Immature natural killer cell (primary cell): ENCODE measurements around the gene TMEM108. TPM values are rescaled to one million over a fixed set of nuclear protein-coding genes. Genes with fewer than 3 reads are reported as not detected.

Source experiments
- DNase-seq, 3 donors: peaks; one replicate each; pipeline ENCODE4 v3.0.0; 2022; ENCODE audit warnings: mixed read lengths in 1 of 3
- H3K27ac Mint-ChIP-seq, 6 donors: one replicate each; pipeline ENCODE4 v1.8.0; 2020; ENCODE audit warnings: mixed read lengths in 6 of 6, mild to moderate bottlenecking in 5 of 6, inconsistent platforms in 4 of 6, moderate library complexity in 3 of 6
- H3K27me3 Mint-ChIP-seq, 3 donors: one replicate each; pipeline ENCODE4 v1.8.0; 2020 to 2021; ENCODE audit warnings: low read depth in 3 of 3, mild to moderate bottlenecking in 3 of 3, mixed read lengths in 3 of 3, moderate library complexity in 3 of 3, inconsistent platforms in 1 of 3
- H3K36me3 Mint-ChIP-seq, 3 donors: one replicate each; pipeline ENCODE4 v1.8.0; 2020; ENCODE audit warnings: mixed read lengths in 3 of 3, inconsistent platforms in 2 of 3, mild to moderate bottlenecking in 2 of 3
- H3K4me1 Mint-ChIP-seq, 2 donors: one replicate each; pipeline ENCODE4 v1.8.0; 2020; ENCODE audit warnings: inconsistent platforms in 2 of 2, mild to moderate bottlenecking in 2 of 2, mixed read lengths in 2 of 2, moderate library complexity in 1 of 2
- H3K4me3 Mint-ChIP-seq, 5 donors: one replicate each; pipeline ENCODE4 v1.8.0; 2020; ENCODE audit warnings: mild to moderate bottlenecking in 5 of 5, mixed read lengths in 5 of 5, inconsistent platforms in 3 of 5, moderate library complexity in 3 of 5
- H3K9me3 Mint-ChIP-seq, 6 donors: one replicate each; pipeline ENCODE4 v1.8.0; 2020; ENCODE audit warnings: mild to moderate bottlenecking in 6 of 6, mixed read lengths in 6 of 6, inconsistent platforms in 4 of 6, moderate library complexity in 3 of 6
- polyA plus RNA-seq, 3 donors: library from polyadenylated mRNA; unstranded; fragments of 300-500 nt; fragmentation: Illumina TruSeq; gene quantifications; one replicate each; pipeline ENCODE4 v1.2.3, GENCODE V29; 2021

Gene TMEM108
- polyA plus RNA-seq, 3 donors from 2014 or later: 0.16 TPM; not detected in 2

- H3K27me3 Mint-ChIP-seq: peaks cover 2 to 4% (median 4%) of the 10 kb centered on the region in 3 donors
- H3K9me3 Mint-ChIP-seq: peaks cover 0 to 5% (median 0%) of the 10 kb centered on the region in 6 donors
- no peak for DNase-seq
- no peaks in the 10 kb centered on the region for H3K36me3 Mint-ChIP-seq
- no peak overlapping the region for H3K27ac Mint-ChIP-seq
- no peak overlapping the region for H3K4me3 Mint-ChIP-seq
- no peaks in the 10 kb centered on the region for H3K4me1 Mint-ChIP-seq
Measured at GRCh38 chr3:133296981-133297380, 258.8 kb downstream of the TMEM108 start.

- DNase-seq: no peak
- Mint-ChIP-seq H3K27me3 (peaks cover 2 to 4% (median 4%) of the 10 kb centered on the region in 3 donors), H3K4me3 (no peak overlapping the region), H3K36me3 (no peaks in the 10 kb centered on the region), H3K9me3 (peaks cover 0 to 4% (median 0%) of the 10 kb centered on the region in 6 donors), H3K4me1 (no peaks in the 10 kb centered on the region), H3K27ac (no peak overlapping the region)
Measured at GRCh38 chr3:133300102-133300501, 261.9 kb downstream of the TMEM108 start.

- DNase-seq: no peak
- H3K27me3 Mint-ChIP-seq: peaks cover 0 to 4% (median 4%) of the 10 kb centered on the region in 3 donors
- H3K4me1 Mint-ChIP-seq: no peaks in the 10 kb centered on the region
- no peak overlapping the region for H3K4me3 Mint-ChIP-seq
- H3K9me3 Mint-ChIP-seq: peaks cover 0 to 4% (median 0%) of the 10 kb centered on the region in 6 donors
- H3K27ac Mint-ChIP-seq: no peak overlapping the region
- H3K36me3 Mint-ChIP-seq: no peaks in the 10 kb centered on the region
Measured at GRCh38 chr3:133301194-133301593, 263.0 kb downstream of the TMEM108 start.

- no peaks in the 10 kb centered on the region for H3K36me3 Mint-ChIP-seq
- no peak for DNase-seq
- no peaks in the 10 kb centered on the region for H3K4me1 Mint-ChIP-seq
- no peak overlapping the region for H3K4me3 Mint-ChIP-seq
- no peak overlapping the region for H3K27ac Mint-ChIP-seq
- H3K27me3 Mint-ChIP-seq: peaks cover 0 to 4% (median 4%) of the 10 kb centered on the region in 3 donors
- peaks cover 0 to 4% (median 0%) of the 10 kb centered on the region in 6 donors for H3K9me3 Mint-ChIP-seq
Measured at GRCh38 chr3:133301731-133302130, 263.5 kb downstream of the TMEM108 start.

DNA sequence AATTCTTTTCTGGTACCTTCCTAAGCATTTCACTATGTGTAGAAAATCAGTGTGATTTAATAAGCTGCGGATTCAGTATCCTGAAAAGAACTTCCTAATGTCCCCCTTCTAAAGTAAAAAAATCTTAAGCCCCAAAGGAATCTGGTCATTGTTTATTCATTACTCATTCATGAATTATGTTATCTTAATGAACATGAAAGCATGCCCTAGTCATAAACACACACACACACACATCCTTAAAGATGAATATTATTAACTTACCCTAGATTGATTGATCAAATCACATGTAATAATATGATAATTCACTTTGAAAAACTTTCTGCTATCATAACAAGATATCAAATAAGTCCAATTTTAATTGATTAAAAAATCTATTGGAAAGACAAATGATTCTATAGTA lies 265.2 kb downstream of the TMEM108 start:
- H3K9me3 Mint-ChIP-seq: peaks cover 0 to 4% (median 2%) of the 10 kb centered on the region in 6 donors
- H3K36me3 Mint-ChIP-seq: no peaks in the 10 kb centered on the region
- no peak overlapping the region for H3K4me3 Mint-ChIP-seq

DNA sequence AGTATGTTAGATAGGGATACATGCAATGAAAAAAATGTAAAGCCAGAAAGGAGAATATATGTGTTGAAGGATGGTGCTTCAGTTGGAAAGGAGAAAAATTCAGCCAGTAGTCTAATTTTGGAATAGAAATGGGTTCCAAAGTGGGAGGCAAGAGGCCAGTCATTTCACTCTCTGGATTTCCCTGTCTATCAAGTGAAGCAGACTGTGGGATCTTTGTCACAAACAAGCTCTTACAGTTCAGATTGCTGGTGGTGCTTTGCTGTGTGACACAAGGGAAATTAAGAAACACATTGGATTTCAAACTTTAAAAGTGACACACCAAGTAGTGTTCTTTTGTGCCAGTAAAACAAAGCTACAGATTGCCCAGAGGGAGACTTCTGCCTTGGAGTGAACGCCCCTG lies 279.7 kb downstream of the TMEM108 start:
- H3K9me3 Mint-ChIP-seq: peaks cover 10 to 28% (median 15%) of the 10 kb centered on the region in 6 donors
- H3K27ac Mint-ChIP-seq: no peak overlapping the region
- no peaks in the 10 kb centered on the region for H3K4me1 Mint-ChIP-seq
- peaks cover 0 to 1% (median 0%) of the 10 kb centered on the region in 3 donors for H3K27me3 Mint-ChIP-seq
- H3K36me3 Mint-ChIP-seq: no peaks in the 10 kb centered on the region
- DNase-seq: no peak
- H3K4me3 Mint-ChIP-seq: no peak overlapping the region

More for the DNA sequence above, 265.2 kb downstream of the TMEM108 start:
- peaks cover 0 to 4% (median 0%) of the 10 kb centered on the region in 3 donors for H3K27me3 Mint-ChIP-seq
- DNase-seq: no peak
- no peaks in the 10 kb centered on the region for H3K4me1 Mint-ChIP-seq
- no peak overlapping the region for H3K27ac Mint-ChIP-seq

DNA sequence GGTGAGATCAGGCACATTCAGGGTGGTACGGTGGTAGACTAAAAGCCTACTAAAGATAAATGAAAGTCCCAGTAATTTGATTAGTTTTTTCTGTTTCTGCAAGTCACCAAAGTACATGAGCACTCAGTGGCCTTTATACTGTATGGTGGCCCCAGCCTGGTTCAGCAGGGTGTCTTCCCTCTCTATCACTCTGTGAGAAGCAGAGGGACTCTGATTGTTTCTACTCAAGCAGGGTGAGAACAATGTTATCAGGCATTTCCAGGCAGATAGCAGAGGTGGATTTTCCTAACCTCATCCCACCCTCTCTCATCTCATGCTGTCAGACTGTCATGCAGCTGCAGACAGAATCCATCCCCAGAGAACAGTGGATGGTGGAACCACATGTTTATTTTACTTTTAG lies 290.2 kb downstream of the TMEM108 start:
- Mint-ChIP-seq H3K36me3 (no peaks in the 10 kb centered on the region), H3K9me3 (peaks cover 0 to 2% (median 0%) of the 10 kb centered on the region in 6 donors), H3K27ac (no peak overlapping the region), H3K4me3 (no peak overlapping the region), H3K4me1 (no peaks in the 10 kb centered on the region), H3K27me3 (peaks cover 2 to 6% (median 3%) of the 10 kb centered on the region in 3 donors)
- no peak for DNase-seq

- Mint-ChIP-seq H3K4me3 (no peak overlapping the region), H3K9me3 (peaks cover 0 to 2% (median 0%) of the 10 kb centered on the region in 6 donors), H3K4me1 (no peaks in the 10 kb centered on the region), H3K36me3 (no peaks in the 10 kb centered on the region), H3K27ac (no peak overlapping the region), H3K27me3 (peaks cover 0 to 6% (median 2%) of the 10 kb centered on the region in 3 donors)
- DNase-seq: no peak
Measured at GRCh38 chr3:133329626-133330025, 291.4 kb downstream of the TMEM108 start.

GRCh38 chr3:133330065-133330464 lies 291.9 kb downstream of the TMEM108 start:
- H3K4me1 Mint-ChIP-seq: no peaks in the 10 kb centered on the region
- peaks cover 0 to 2% (median 0%) of the 10 kb centered on the region in 6 donors for H3K9me3 Mint-ChIP-seq
- H3K27ac Mint-ChIP-seq: no peak overlapping the region
- H3K36me3 Mint-ChIP-seq: no peaks in the 10 kb centered on the region
- no peak overlapping the region for H3K4me3 Mint-ChIP-seq
- peaks cover 0 to 6% (median 0%) of the 10 kb centered on the region in 3 donors for H3K27me3 Mint-ChIP-seq
- DNase-seq: no peak

DNA sequence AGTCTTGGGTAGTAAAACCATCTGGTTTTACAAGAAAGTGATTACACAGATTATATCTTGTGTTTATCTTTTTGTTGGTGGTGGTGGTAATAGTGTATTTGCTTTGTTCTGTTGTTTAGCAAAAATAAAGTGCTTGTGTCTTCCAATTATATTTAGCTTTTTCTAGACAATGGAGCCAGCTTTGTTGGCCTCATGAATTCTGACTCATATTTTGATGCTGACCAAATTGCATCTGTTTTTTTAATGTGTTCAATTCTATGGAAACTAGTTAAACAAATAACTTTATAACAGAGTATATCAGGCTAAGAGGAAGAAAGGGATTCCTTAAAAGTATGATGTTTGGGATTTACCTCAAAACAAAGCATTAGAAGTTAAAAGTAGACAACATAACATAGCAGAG lies 292.3 kb downstream of the TMEM108 start:
- H3K9me3 Mint-ChIP-seq: peaks cover 0 to 2% (median 0%) of the 10 kb centered on the region in 6 donors
- no peaks in the 10 kb centered on the region for H3K4me1 Mint-ChIP-seq
- H3K27me3 Mint-ChIP-seq: peaks cover 0 to 6% (median 0%) of the 10 kb centered on the region in 3 donors
- no peak overlapping the region for H3K4me3 Mint-ChIP-seq
- DNase-seq: no peak
- H3K27ac Mint-ChIP-seq: no peak overlapping the region
- no peaks in the 10 kb centered on the region for H3K36me3 Mint-ChIP-seq

DNA sequence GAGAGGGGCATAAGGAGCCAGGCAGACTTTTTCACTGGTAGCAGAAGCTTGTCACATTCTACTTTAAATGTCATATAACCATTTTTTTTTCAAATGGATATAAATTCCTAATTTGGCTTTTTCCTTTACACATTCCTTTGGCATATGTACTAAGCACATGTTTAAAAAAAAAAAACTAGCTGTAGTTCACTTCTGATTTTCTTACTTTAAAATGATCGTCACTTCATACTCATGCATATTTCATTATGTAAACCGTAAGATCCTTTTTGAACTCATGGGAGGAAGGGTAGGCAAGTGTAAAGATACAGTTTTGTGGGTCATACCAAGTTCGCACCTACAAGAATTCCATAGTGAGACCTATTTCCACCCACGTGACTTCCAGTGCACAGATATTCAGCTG lies 316.5 kb downstream of the TMEM108 start:
- peaks cover 0 to 3% (median 0%) of the 10 kb centered on the region in 6 donors for H3K9me3 Mint-ChIP-seq
- H3K36me3 Mint-ChIP-seq: no peaks in the 10 kb centered on the region
- H3K27ac Mint-ChIP-seq: no peak overlapping the region
- DNase-seq: no peak
- H3K4me1 Mint-ChIP-seq: no peaks in the 10 kb centered on the region
- peaks cover 0 to 11% (median 0%) of the 10 kb centered on the region in 3 donors for H3K27me3 Mint-ChIP-seq
- no peak overlapping the region for H3K4me3 Mint-ChIP-seq

DNA sequence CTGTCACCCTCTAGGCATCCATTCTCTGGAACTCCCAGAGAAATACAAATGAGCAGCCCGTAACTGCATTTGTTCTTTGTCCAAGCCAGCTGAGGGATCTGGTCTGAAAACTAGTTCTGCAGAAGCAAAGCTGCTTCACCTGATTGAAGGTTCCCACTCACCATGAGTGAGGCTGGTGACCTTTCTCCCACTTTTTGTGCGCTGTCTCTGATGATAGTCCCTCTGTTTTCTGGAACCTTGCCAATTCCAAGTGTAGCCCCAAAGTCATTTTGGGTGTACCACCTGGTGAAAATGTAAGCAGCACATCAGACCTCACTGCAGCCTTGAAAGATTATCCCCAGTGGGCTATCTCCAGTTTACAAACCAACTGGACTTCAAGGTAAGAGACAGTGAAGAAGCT lies 322.3 kb downstream of the TMEM108 start:
- Mint-ChIP-seq H3K4me1 (no peaks in the 10 kb centered on the region), H3K9me3 (no peaks in the 10 kb centered on the region), H3K27me3 (peaks cover 0 to 10% (median 0%) of the 10 kb centered on the region in 3 donors), H3K4me3 (no peak overlapping the region), H3K36me3 (no peaks in the 10 kb centered on the region), H3K27ac (no peak overlapping the region)
- DNase-seq: no peak

- Mint-ChIP-seq H3K27ac (no peak overlapping the region), H3K4me1 (no peaks in the 10 kb centered on the region), H3K4me3 (no peak overlapping the region), H3K9me3 (no peaks in the 10 kb centered on the region), H3K27me3 (peaks cover 0 to 10% (median 0%) of the 10 kb centered on the region in 3 donors), H3K36me3 (no peaks in the 10 kb centered on the region)
- DNase-seq: no peak
Measured at GRCh38 chr3:133361011-133361410, 322.8 kb downstream of the TMEM108 start.

DNA sequence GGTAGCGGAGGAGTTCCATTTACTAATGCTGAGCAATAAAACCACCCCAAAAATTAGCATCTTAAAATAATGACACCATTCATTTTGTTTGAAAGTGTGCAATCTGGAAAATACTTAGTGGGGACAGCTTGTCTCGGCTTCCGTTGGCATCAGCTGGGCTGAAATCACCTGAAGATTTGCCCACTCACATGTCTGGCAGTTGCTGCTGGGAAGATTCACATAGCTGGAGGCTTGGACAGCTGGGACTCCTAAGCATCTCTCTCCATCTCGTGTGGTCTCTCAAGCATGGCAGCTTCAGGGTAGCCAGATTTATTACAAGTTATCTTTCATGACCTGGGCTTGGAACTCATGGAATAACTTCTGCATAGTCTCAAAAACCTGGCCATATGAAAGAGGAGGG lies 323.2 kb downstream of the TMEM108 start:
- DNase-seq: no peak
- Mint-ChIP-seq H3K27ac (peak overlapping the region in 1 of 6 donors; percentile 23), H3K9me3 (no peaks in the 10 kb centered on the region), H3K36me3 (no peaks in the 10 kb centered on the region), H3K4me3 (no peak overlapping the region), H3K4me1 (no peaks in the 10 kb centered on the region), H3K27me3 (peaks cover 0 to 6% (median 0%) of the 10 kb centered on the region in 3 donors)

GRCh38 chr3:133362539-133362938 lies 324.3 kb downstream of the TMEM108 start:
- Mint-ChIP-seq H3K36me3 (no peaks in the 10 kb centered on the region), H3K4me1 (no peaks in the 10 kb centered on the region), H3K27me3 (peaks cover 0 to 6% (median 0%) of the 10 kb centered on the region in 3 donors), H3K9me3 (no peaks in the 10 kb centered on the region), H3K4me3 (no peak overlapping the region), H3K27ac (no peak overlapping the region)
- DNase-seq: no peak
